ENCODE results near the gene KCNJ3.

The KCNJ3 gene

DNA sequence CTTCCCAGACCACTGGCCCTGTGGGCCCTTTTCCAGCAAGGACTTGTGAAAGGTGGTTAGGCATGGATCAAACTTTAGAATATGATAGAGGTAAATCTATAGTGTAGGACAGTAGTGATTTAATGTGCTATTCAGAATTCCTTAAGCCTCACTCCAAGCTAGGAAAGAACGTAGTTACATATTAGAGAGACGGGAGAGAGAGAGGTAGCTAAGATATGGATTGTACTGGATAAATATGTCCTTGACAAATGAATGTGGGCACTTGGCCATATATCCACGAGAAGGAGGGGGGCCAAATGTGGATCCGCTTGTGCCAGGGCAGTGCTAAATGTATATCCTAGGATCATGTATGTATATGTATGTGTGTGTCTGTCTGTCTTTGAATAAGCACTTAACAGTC is 6.5 kb downstream of the KCNJ3 start:
- no peak for DNase-seq (ENCODE audit: low read depth in 2 of 2, low spot score in 1 of 2)

DNA sequence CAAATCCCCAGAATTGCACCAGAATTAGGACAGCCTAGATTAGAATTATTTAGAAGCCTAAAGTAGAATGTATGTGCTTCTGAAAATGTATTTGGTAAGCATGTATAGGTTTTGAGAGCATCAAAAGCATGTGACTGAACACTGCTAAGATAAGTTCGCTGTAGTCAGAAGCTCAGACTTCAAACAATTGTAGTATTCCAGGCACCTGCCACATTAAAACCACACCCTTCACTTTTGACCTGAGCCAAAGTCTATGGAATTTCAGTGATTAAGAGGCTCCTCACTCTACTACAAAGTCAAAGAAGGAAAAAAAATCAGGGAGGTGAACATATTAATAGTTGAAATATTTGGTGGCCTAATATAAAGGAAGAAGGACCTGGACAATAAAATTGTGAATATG is 8.2 kb downstream of the KCNJ3 start:
- no peak for DNase-seq (ENCODE audit: low read depth in 2 of 2, low spot score in 1 of 2)

DNA sequence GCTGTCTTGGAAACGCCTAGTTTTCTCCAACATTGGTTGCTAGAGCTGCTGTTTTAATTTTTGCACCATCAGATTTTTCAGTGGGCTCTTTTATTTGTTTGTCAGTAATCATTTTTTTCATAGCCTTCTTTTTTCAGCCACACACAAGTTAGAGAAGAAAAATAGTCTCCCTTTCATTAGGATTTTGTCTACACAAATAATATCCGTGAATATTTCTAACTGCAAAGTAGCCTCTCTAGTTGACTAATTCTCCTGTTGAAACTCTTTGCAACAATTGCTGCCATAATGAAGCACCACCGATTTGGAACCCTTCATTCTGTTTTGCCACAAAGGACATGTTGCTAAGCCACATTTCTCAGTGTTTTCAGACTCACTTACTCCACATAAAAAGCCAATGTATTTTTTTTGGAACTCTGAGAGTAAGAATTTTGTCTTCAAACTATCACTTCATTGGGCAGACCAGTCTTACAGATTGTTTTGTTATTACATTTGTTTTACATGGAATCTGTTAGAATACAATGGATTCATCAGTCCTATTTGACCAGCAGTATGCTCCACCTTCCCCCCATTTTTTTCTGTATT is 9.6 kb downstream of the KCNJ3 start:
- DNase-seq (ENCODE audit: low read depth in 2 of 2, low spot score in 1 of 2): no peak

DNA sequence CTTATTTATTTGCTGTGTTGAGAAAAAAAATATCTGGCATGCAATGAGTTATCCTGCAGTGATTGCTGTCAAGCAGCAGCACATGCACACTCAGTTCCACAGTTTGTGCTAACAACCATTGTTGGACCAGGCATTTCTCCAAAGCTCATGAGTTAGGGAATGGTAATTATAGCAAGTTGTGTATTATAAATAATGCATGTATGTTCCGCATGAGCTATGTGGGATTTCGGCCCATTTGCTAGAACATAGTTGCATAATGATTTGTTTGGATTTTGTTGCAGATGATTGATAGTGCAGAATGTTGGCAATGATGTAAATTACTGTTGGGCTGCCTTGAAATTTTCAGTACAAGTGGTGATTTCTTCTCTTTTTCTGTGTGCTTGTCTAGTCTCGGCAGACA is 10.7 kb downstream of the KCNJ3 start:
- no peak for DNase-seq (ENCODE audit: low read depth in 2 of 2, low spot score in 1 of 2)

DNA sequence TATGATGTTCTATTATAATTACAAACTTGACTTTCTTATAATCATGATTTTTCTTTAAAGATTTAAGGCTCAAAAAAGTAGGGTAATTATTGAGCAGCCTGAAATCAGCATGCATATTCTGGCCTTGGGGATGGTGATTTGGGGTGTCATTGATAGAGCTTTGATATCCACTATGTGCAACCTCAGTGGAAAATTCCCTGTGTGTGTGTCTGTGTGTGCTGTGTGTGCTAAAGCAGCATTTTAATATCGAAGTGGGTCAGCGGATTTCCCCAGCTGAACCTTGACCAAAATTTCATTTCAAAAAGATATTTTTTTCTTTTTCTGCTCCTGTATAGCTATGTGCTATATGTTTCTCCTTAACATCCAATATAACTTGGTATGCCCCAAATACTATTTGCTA is 11.6 kb downstream of the KCNJ3 start:
- DNase-seq (ENCODE audit: low read depth in 2 of 2, low spot score in 1 of 2): no peak

DNA sequence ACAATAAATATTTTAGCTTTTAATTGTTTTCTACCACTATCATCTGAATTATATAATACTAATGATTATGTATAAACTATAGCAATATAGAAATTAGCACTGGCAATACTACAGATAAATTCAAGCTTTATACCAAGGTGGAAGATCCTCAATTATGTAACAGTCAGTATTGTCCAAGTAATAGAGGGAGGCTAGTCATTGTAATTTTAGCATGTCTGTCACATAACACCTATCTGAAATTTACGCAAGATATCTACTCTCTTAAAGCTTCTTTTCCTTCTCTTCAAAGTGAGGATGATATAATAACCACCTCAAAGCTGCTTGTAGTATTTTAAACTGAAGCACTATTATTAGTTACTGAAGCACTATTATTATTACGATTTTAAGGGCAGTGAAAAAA is 12.2 kb downstream of the KCNJ3 start:
- no peak for DNase-seq (ENCODE audit: low read depth in 2 of 2, low spot score in 1 of 2)

DNA sequence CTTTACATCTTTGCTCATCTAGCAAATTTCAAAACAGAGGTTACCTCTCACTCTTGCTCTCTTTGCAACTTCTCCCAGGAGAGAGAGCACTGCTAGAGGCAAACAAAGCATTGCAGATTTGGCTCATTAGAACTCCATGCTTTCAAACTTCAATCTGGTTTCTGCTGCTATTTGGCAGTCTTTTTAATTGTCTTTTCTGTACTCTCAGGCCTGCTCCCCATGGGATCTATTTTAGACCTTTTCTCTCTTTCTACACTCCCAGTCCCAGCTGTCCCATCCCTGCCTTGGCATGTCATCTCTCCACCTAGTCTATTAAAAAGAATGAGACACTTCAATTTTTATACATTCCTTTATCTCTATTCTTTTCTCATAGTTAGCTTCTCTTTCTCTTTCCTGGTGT is 15.2 kb downstream of the KCNJ3 start:
- DNase-seq (ENCODE audit: low read depth in 2 of 2, low spot score in 1 of 2): no peak

DNA sequence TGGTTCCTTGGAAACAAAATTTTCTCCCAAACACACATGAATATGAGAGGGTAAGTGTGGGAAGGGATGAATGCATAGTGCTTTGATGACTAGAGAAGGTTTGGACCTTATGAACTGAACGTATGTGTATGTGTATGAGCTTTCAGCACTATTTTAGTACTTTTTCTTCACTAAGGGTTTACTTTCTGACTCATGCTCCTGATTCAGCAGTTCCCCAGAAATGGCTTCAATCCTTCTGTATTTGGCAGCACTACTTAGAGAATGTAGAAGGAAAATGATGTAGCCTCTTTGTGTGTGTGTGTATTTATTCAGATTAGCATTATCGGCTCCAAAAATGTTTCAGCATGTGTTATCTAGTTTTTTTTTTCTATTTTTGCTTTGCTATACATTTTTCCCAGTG is 22.2 kb downstream of the KCNJ3 start:
- DNase-seq (ENCODE audit: low read depth in 2 of 2, low spot score in 1 of 2): no peak

DNA sequence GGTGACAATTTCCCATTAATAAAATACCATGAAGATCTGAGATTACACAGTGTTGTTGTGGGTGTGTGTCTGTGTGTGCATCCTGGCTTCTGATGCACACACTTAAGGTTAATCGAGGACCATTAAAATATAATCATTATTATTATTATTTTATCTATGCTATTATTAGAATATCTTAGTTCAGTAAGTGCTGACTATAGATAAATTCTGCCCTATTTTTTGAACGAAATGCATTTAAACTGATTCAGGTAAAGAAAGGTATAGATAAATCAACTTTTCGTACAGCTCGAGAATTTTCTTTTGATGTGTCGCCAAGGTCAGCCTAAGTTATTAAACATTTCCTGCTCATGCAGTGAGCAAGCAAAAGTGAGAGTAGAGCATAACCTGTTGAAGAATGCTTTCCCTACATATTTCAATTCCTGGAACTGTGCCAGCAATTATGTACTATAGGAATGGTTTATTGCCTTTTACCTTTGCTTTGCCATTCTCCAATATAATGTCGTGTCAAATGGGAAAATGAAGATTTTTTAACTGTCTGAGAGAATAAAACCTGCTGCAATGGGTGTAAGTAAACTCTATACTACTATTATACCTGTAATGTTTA is 25.8 kb downstream of the KCNJ3 start:
- DNase-seq (ENCODE audit: low read depth in 2 of 2, low spot score in 1 of 2): no peak

DNA sequence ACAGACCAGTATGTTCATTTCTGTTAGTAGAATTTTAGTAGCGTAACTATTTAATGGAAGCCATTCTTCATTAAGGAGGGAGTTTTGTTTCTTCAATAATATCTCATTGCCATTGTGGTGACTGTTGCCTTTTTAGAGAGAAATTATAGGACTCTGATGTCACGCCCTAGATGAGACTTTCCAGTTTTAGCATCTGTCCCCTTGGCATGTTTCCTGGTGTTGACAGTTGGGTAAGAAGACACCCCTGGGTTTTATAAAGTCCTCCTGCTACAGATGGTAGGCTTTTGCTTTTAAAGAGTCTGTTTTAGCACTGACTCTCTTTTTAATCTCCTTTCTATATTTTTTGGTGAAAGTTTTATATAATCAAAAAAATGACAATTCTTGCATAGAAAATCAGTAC is 41.9 kb downstream of the KCNJ3 start:
- no peak for DNase-seq (ENCODE audit: low read depth in 2 of 2, low spot score in 1 of 2)

DNA sequence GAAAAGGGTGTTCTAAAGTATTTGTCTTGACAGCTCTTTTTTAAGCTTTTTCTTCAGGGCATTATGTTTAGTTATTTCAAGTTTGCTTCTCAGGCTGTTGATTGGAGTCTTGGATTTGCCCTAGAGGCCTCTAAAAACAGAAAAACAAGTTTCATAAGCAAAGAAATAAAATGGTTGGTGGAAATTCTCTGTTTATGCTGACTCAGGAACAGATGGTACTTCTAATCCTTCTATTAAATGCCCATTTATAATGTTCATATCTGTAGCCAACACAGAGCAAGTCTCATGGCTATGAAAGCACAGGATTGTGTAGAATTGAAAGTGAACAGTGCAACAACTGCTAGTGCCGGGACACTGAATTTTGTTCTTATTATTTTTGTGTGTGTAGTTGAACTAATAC is 60.4 kb downstream of the KCNJ3 start:
- DNase-seq (ENCODE audit: low read depth in 2 of 2, low spot score in 1 of 2): no peak

DNA sequence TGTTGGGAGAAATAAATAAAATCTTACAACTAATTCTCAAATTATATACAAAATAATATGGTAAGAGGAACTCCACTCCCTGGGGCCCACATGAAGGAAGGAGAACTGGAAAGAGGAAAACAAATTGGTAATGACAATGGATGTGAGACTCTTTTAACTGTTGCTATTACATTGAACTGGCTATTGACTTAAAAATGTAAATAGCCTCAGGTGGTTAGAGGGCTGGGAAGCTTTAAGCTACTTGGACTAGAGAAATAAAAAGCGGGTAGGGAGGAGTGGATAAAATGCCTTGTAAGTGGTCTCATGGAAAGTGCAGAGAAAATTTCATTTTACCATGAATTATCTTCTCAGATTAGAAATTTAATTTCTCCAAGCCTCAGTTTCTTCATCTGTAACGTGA is 64.1 kb downstream of the KCNJ3 start:
- DNase-seq (ENCODE audit: low read depth in 2 of 2, low spot score in 1 of 2): no peak

DNA sequence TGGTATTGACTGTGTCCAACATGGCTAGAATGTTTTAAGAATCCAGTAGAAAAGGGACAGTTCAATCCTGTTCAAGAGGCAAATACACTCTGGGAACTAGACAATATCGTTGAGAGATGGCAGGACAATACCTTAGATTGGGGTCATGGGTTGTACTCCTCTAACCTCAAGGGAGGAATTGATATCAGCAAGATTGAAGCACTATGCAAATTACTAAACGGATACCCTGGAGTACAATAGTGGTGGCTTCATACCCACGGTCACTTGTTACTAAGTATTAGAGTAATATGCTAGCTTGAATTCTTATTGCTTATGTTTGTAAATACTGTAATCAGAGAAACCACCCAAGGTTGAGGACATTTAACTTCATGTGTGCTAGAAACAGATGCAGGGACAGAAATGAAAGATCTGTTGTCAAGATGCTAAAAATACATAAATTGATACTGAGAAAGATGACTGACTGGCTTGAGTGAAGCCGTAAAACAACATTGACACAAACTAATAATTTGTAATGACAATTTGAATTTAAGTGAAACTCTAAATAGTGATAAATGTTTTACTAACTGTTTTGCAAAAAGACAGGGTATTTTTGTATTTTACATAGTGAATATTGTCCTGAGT is 73.3 kb downstream of the KCNJ3 start:
- no peak for DNase-seq (ENCODE audit: low read depth in 2 of 2, low spot score in 1 of 2)

DNA sequence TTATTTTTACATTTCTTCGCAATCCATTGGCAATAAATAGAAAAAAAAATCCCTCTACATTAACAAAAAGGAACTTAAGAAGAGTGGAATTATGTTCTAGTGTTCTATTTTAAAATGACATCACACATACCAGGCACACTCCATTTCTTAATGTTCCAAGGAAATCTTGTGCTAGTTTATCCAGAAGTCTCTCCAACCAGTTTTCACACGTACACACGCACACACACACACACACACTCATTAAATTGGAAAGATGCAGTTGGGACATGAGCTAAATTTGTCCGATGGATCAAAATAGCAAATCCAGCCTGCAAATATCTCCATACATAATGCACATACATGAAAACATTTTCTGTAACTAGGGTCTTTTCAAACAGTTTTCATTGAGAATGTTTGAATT is 78.3 kb downstream of the KCNJ3 start:
- DNase-seq (ENCODE audit: low read depth in 2 of 2, low spot score in 1 of 2): no peak

DNA sequence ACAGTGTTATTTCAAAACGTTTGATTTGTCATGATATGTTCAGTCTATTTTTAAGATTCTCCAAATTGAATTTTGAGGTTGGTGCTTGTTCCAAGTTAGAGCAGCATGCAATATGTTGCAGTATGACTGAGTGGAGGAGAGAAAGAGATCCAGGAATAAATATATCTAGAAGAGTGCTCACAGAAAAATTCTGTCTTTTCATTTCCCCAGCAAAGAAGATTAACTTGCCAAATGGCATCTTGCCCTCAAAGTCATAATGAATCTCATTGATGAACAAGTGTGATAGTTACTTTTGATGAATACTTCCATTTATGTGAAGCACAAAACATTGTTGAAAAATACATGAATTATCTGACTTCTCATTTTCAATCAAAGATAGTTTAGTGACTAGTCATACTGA is 95.9 kb downstream of the KCNJ3 start:
- no peak for DNase-seq (ENCODE audit: low read depth in 2 of 2, low spot score in 1 of 2)

DNA sequence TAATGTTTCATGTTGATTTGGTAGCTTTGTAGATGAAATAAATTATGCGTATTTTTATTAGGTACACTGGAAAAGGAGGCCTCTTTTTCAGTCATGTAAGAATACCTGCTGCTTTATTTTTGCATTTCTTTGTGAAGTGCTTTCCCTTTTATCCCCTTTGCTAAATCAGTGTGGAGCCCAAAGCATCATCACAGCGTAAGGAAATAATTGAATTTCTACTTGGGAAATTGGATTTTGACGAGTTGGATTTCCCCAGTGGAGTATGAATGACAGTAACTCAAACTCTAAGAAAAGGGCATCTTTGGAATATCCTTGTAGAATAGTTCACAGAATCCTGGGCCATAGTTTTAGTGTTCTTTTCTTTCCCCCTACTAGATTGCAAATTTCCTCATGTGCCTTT is 97.2 kb downstream of the KCNJ3 start:
- DNase-seq (ENCODE audit: low read depth in 2 of 2, low spot score in 1 of 2): no peak

DNA sequence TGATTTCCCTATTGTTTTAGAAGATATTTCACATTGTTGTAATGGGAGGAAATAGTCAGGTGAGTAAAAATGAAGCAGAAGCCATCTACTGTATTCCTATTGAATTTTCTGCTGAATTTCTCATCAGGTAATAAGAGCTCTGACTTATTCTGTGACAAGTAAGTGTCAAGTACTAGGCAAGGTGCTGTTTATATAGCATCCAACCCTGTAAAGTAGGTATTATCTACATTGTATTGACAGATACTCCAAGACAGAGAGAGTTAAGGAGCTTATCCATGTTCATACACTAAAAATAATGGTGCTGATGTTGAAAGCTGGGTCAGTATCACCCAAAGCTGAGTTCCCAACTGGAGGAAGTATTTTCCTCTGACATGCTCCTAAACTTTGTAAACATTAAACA is 106.0 kb downstream of the KCNJ3 start:
- DNase-seq (ENCODE audit: low read depth in 2 of 2, low spot score in 1 of 2): no peak

DNA sequence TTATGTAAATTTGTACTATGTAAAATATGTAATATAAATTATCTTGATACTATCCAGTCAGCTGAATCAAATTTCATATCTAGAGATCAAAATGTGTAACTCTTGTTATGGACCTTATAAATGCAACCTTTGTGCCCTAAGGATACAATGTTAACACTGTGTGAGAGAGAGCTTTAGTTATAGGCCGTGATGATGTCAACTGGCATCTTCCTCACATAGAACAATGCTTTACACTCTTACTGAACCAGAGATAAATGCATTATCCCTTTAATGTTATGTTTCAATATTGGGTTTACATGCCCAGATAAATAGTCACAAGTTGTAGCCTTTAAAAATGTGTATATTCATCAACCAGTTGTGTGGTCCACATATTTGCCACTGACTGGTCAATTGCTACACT is 115.1 kb downstream of the KCNJ3 start:
- DNase-seq (ENCODE audit: low read depth in 2 of 2, low spot score in 1 of 2): no peak

DNA sequence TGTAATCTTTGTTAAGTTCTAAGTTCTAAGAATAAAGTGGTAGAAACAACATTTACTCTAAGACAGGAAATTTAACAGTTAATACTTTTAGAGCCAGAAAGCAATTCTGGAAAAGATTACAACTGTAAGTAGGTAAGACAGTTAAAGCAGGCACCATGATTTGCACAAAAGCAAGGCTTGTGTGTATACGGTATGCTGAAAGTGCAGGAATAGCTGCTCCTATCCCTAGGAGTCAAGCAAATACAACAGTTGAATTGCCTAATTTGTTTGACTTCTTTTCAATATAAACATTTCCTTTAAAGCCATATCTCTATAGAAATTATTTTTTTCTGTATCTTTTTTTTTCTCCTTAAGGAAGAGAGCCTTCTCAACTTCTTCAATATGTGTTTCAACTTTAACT is 116.4 kb downstream of the KCNJ3 start:
- DNase-seq (ENCODE audit: low read depth in 2 of 2, low spot score in 1 of 2): no peak

DNA sequence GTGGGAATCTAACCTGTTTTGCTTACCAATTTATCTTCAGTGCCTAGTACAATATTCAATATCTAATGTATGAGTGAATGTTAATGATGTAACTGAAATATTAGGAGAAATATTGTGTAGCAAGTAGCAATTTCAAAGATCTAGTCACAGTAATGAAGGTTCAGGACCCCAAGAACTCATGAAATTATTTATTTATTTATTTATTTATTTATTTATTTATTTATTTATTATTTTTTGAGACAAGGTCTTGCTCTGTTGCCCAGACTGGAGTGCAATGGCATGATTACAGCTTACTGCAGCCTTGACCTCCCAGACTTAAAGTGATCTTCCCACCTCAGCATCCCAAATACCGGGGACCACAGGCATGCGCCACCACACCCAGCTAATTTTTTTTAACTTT is 126.9 kb downstream of the KCNJ3 start:
- DNase-seq (ENCODE audit: low read depth in 2 of 2, low spot score in 1 of 2): no peak

DNA sequence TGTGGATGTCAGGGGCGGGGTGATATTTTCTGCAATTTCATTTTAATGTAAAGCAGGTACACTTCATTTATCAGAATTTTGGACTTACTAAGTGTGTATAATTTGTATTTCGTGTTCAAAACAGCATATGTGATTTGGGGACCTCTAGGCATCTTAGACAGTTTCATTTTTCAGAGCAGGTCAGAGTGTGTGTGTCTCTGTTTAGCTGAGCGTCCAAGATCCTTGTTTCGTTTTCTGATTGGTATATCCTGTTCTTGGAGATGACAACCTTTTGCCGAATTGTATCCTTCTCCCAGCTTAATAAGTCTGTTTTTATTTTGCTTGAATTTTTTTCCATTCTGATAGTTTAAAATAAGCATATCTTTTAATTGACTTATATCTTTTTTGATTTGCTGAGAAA is 128.3 kb downstream of the KCNJ3 start:
- DNase-seq (ENCODE audit: low read depth in 2 of 2, low spot score in 1 of 2): no peak

DNA sequence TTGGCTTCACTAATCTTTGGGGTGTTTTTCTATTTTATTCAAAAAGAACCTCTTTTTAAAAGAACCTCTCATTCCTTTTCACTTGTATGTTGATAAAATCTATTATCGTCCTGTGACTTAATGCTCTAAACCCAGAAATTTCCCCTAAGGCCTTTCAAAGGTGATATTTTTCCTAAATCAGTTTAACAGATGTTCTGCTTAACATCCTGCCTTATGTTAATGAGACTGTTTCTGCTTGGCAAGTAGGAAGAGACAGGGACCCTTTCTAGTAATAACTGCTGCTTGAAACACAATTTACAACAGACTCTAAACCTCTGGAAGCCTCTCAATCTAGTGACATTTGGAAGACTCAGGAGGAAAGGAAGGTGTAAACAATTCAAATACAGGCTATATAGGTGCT is 128.8 kb downstream of the KCNJ3 start:
- DNase-seq (ENCODE audit: low read depth in 2 of 2, low spot score in 1 of 2): no peak

DNA sequence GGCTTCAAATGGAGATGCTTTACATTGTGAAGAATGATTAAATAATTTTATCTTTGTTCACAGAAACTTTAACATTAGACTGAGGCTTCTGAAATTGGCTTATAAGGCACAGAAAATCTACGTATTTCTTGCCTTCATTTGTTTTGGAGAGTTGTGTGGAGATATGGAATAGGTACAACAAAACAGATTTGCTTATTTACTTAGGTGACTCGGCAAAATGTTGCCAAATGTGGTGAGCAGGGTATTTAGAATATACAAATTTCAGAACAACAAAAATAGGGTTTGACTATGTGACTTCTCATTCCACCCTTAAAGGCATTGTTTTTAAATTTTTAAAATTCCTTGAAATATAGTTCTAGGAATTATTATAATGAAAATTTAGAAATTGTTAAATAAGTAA is 134.2 kb downstream of the KCNJ3 start:
- no peak for DNase-seq (ENCODE audit: low read depth in 2 of 2, low spot score in 1 of 2)
